ENCODE data around the gene KAT2B. TPM values are rescaled to one million over a fixed set of nuclear protein-coding genes. Genes with fewer than 3 reads are reported as not detected.
"Not testable (repeated sequence)": the region's sequence is repeated elsewhere in the genome, so short reads cannot be mapped to it uniquely, and the experiment has no call there.

The KAT2B gene
- total and polyA plus RNA-seq, 7 experiments from 2014 or later = 1.7 to 127 (median 61.9) TPM

GRCh38 chr3:20027136-20027535 lies 13.1 kb upstream of the KAT2B start:
- H3K27ac ChIP-seq (ENCODE audit: low read depth, low read length) = no peak overlapping the region
- H3K36me3 ChIP-seq (ENCODE audit: control insufficient read depth in 2 of 3, insufficient read depth in 3 of 3, low read length in 3 of 3) = no peaks in the 10 kb centered on the region
- no peaks in the 10 kb centered on the region for H3K27me3 Mint-ChIP-seq
- H3K36me3 Mint-ChIP-seq = no peaks in the 10 kb centered on the region
- H3K27ac Mint-ChIP-seq = no peak overlapping the region
- DNase-seq (no peak), ATAC-seq (no peak)
- CTCF ChIA-PET = no interaction called here
- POLR2A ChIA-PET = interaction anchor here (1.1 kb wide), 1 partner anchor 13 kb away, joined by 4 read pairs; no protein-coding TSS in a partner anchor
- no peaks in the 10 kb centered on the region for H3K27me3 ChIP-seq (ENCODE audit: control insufficient read depth in 2 of 2, insufficient read depth in 2 of 2, low read length in 2 of 2)
- H3K9me3 Mint-ChIP-seq = no peaks in the 10 kb centered on the region
- intact Hi-C loops (cut with micrococcal nuclease) = no loop called here
- H3K4me3 ChIP-seq (ENCODE audit: low read length) = no peak overlapping the region
- no peaks in the 10 kb centered on the region for H3K4me1 ChIP-seq (ENCODE audit: control insufficient read depth in 2 of 2, insufficient read depth in 2 of 2, low read length in 2 of 2)
- H3K4me3 Mint-ChIP-seq = no peak overlapping the region
- no peaks in the 10 kb centered on the region for H3K9me3 ChIP-seq (ENCODE audit: control insufficient read depth in 2 of 3, low read length in 3 of 3)
- peaks cover 0 to 9% (median 7%) of the 10 kb centered on the region in 7 donors for H3K4me1 Mint-ChIP-seq

- no peak overlapping the region for H3K4me3 Mint-ChIP-seq
- ChIA-PET CTCF (no interaction called here), POLR2A (no interaction called here)
- H3K27me3 ChIP-seq (ENCODE audit: control insufficient read depth in 2 of 2, insufficient read depth in 2 of 2, low read length in 2 of 2) = no peaks in the 10 kb centered on the region
- no peak overlapping the region for H3K4me3 ChIP-seq (ENCODE audit: low read length)
- H3K9me3 ChIP-seq (ENCODE audit: control insufficient read depth in 2 of 3, low read length in 3 of 3) = no peaks in the 10 kb centered on the region
- no peaks in the 10 kb centered on the region for H3K9me3 Mint-ChIP-seq
- ATAC-seq (no peak), DNase-seq (no peak)
- no peaks in the 10 kb centered on the region for H3K36me3 ChIP-seq (ENCODE audit: control insufficient read depth in 2 of 3, insufficient read depth in 3 of 3, low read length in 3 of 3)
- H3K36me3 Mint-ChIP-seq = no peaks in the 10 kb centered on the region
- H3K27me3 Mint-ChIP-seq = no peaks in the 10 kb centered on the region
- peaks cover 0 to 9% (median 4%) of the 10 kb centered on the region in 7 donors for H3K4me1 Mint-ChIP-seq
- no peaks in the 10 kb centered on the region for H3K4me1 ChIP-seq (ENCODE audit: control insufficient read depth in 2 of 2, insufficient read depth in 2 of 2, low read length in 2 of 2)
- H3K27ac ChIP-seq (ENCODE audit: low read depth, low read length) = no peak overlapping the region
- H3K27ac Mint-ChIP-seq = no peak overlapping the region
- intact Hi-C loops (cut with micrococcal nuclease) = no loop called here
Measured at GRCh38 chr3:20028905-20029331, 11.3 kb upstream of the KAT2B start.

GRCh38 chr3:20031939-20032338 lies 8.3 kb upstream of the KAT2B start:
- H3K27me3 ChIP-seq (ENCODE audit: control insufficient read depth in 2 of 2, insufficient read depth in 2 of 2, low read length in 2 of 2); H3K27ac Mint-ChIP-seq; H3K27me3 Mint-ChIP-seq; H3K4me3 Mint-ChIP-seq; DNase-seq; H3K4me1 Mint-ChIP-seq; intact Hi-C loops (cut with micrococcal nuclease); H3K4me3 ChIP-seq (ENCODE audit: low read length); H3K36me3 Mint-ChIP-seq; CTCF ChIA-PET; H3K9me3 Mint-ChIP-seq; H3K9me3 ChIP-seq (ENCODE audit: control insufficient read depth in 2 of 3, low read length in 3 of 3); H3K27ac ChIP-seq (ENCODE audit: low read depth, low read length); H3K4me1 ChIP-seq (ENCODE audit: control insufficient read depth in 2 of 2, insufficient read depth in 2 of 2, low read length in 2 of 2); ATAC-seq; H3K36me3 ChIP-seq (ENCODE audit: control insufficient read depth in 2 of 3, insufficient read depth in 3 of 3, low read length in 3 of 3); POLR2A ChIA-PET: not testable (repeated sequence)

DNA sequence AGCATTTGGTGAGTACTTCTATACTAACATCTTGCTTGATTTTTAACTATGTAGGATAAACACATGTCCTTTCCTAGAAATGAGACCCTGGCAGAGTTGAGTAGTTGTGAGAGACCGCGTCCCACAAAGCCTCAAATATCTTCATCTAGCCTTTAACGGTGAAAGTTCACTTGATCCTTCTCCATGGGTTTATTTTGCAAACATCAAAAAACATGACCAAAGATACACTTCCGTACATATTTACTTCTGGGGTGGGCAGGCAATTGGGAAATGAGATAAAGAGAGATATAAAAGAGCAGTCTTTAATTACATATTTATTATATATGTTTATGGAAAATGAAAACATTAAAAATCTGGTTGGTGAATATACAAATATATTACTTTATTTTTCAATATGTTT lies 5.2 kb upstream of the KAT2B start:
- no peak overlapping the region for H3K4me3 ChIP-seq (ENCODE audit: low read length)
- H3K4me1 ChIP-seq (ENCODE audit: control insufficient read depth in 2 of 2, insufficient read depth in 2 of 2, low read length in 2 of 2) = peaks cover 10 to 11% of the 10 kb centered on the region in 2 donors
- no peaks in the 10 kb centered on the region for H3K27me3 ChIP-seq (ENCODE audit: control insufficient read depth in 2 of 2, insufficient read depth in 2 of 2, low read length in 2 of 2)
- no peaks in the 10 kb centered on the region for H3K36me3 ChIP-seq (ENCODE audit: control insufficient read depth in 2 of 3, insufficient read depth in 3 of 3, low read length in 3 of 3)
- H3K27me3 Mint-ChIP-seq = no peaks in the 10 kb centered on the region
- no peak for ATAC-seq
- H3K9me3 ChIP-seq (ENCODE audit: control insufficient read depth in 2 of 3, low read length in 3 of 3) = no peaks in the 10 kb centered on the region
- intact Hi-C loops (cut with micrococcal nuclease) = loop anchor here in 1 of 2 donors (5.0 kb wide), 1 partner anchor 48 kb away; no protein-coding TSS in a partner anchor
- H3K9me3 Mint-ChIP-seq = no peaks in the 10 kb centered on the region
- ChIA-PET CTCF (no interaction called here), POLR2A (no interaction called here)
- H3K36me3 Mint-ChIP-seq = no peaks in the 10 kb centered on the region
- H3K4me1 Mint-ChIP-seq = peaks cover 9 to 23% (median 20%) of the 10 kb centered on the region in 7 donors
- no peak overlapping the region for H3K27ac ChIP-seq (ENCODE audit: low read depth, low read length)
- H3K27ac Mint-ChIP-seq = peak overlapping the region in 1 of 9 donors; percentile 50
- DNase-seq = no peak
- H3K4me3 Mint-ChIP-seq = no peak overlapping the region

GRCh38 chr3:20037255-20037996 lies 2.8 kb upstream of the KAT2B start:
- DNase-seq (no peak), ATAC-seq (no peak)
- H3K4me1 Mint-ChIP-seq = peaks cover 18 to 38% (median 31%) of the 10 kb centered on the region in 7 donors
- peak overlapping the region in 8 of 9 donors; percentile 43 to 97 (median 94) for H3K27ac Mint-ChIP-seq
- peaks cover 19 to 20% of the 10 kb centered on the region in 2 donors for H3K4me1 ChIP-seq (ENCODE audit: control insufficient read depth in 2 of 2, insufficient read depth in 2 of 2, low read length in 2 of 2)
- peak overlapping the region in 6 of 10 donors; percentile 7 to 96 (median 36) for H3K4me3 Mint-ChIP-seq
- H3K36me3 Mint-ChIP-seq = peaks cover 0 to 5% (median 0%) of the 10 kb centered on the region in 5 donors
- no peaks in the 10 kb centered on the region for H3K27me3 Mint-ChIP-seq
- H3K4me3 ChIP-seq (ENCODE audit: low read length) = no peak overlapping the region
- H3K27me3 ChIP-seq (ENCODE audit: control insufficient read depth in 2 of 2, insufficient read depth in 2 of 2, low read length in 2 of 2) = no peaks in the 10 kb centered on the region
- H3K27ac ChIP-seq (ENCODE audit: low read depth, low read length) = peak overlapping the region; percentile 79
- H3K9me3 ChIP-seq (ENCODE audit: control insufficient read depth in 2 of 3, low read length in 3 of 3) = no peaks in the 10 kb centered on the region
- H3K36me3 ChIP-seq (ENCODE audit: control insufficient read depth in 2 of 3, insufficient read depth in 3 of 3, low read length in 3 of 3) = peaks cover 0 to 6% (median 0%) of the 10 kb centered on the region in 3 experiments
- intact Hi-C loops (cut with micrococcal nuclease) = loop anchor here in 1 of 2 donors (5.0 kb wide), 1 partner anchor 50 kb away; no protein-coding TSS in a partner anchor
- ChIA-PET POLR2A (no interaction called here), CTCF (interaction anchor here (0.5 kb wide), 1 partner anchor 81 kb away, joined by 7 read pairs; no protein-coding TSS in a partner anchor)
- H3K9me3 Mint-ChIP-seq = peaks cover 0 to 1% (median 0%) of the 10 kb centered on the region in 11 donors

DNA sequence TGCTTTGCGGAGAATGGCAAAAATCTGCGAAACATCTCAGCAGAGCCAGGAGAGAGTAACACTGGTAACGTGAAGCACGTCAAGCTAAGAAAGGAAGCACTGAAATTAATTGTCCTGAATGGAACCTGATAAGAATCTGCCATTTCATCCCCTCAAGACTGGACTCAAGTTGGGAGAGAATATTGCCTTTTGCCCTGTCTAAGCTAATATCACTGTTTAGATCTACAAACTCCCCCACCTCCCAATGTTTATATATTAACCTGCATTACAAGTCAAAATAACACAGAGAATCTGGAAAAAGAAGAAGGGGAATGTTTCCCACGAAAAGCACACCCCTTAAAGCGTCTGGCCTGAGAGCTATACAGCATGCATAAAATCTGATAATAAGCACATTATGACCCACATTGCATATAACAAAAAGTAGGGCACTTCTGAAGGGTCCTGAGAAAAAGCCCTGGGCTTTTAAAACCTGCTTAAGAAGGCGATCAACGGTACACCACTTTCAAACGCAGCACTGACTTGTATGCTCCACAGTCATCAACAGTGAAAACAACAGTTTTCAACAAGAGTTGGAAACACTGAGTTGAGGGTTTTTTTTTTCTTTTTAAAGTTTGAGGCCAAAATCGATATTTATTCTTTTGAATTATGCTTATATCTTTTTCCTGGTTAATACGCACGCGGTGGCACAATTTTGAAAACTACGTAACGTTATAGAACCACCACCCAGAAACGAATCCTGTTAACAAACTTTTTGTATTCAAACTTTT lies 1.4 kb upstream of the KAT2B start:
- peaks cover 0 to 13% (median 0%) of the 10 kb centered on the region in 5 donors for H3K36me3 Mint-ChIP-seq
- POLR2A ChIA-PET = no interaction called here
- no peak for ATAC-seq
- H3K27ac ChIP-seq (ENCODE audit: low read depth, low read length) = peak overlapping the region; percentile 79
- CTCF ChIA-PET = no interaction called here
- H3K4me3 ChIP-seq (ENCODE audit: low read length) = peak overlapping the region; percentile 70
- H3K36me3 ChIP-seq (ENCODE audit: control insufficient read depth in 2 of 3, insufficient read depth in 3 of 3, low read length in 3 of 3) = peaks cover 0 to 6% (median 0%) of the 10 kb centered on the region in 3 experiments
- no peaks in the 10 kb centered on the region for H3K27me3 Mint-ChIP-seq
- peaks cover 31 to 33% of the 10 kb centered on the region in 2 donors for H3K4me1 ChIP-seq (ENCODE audit: control insufficient read depth in 2 of 2, insufficient read depth in 2 of 2, low read length in 2 of 2)
- H3K9me3 ChIP-seq (ENCODE audit: control insufficient read depth in 2 of 3, low read length in 3 of 3) = no peaks in the 10 kb centered on the region
- intact Hi-C loops (cut with micrococcal nuclease) = loop anchor here (1.0 to 5.0 kb wide), 3 partner anchors 52 to 154 kb away; partner anchors contain the start of gene RAB5A (in 1 of the 2)
- H3K27me3 ChIP-seq (ENCODE audit: control insufficient read depth in 2 of 2, insufficient read depth in 2 of 2, low read length in 2 of 2) = no peaks in the 10 kb centered on the region
- H3K4me1 Mint-ChIP-seq = peaks cover 31 to 51% (median 46%) of the 10 kb centered on the region in 7 donors
- DNase-seq = peak in 4 of 9 donors; percentile 10 to 26 (median 20)
- H3K27ac Mint-ChIP-seq = peak overlapping the region; percentile 90 to 97 (median 94)
- peak overlapping the region; percentile 84 to 100 (median 94) for H3K4me3 Mint-ChIP-seq
- peaks cover 0 to 1% (median 0%) of the 10 kb centered on the region in 11 donors for H3K9me3 Mint-ChIP-seq

Measured in naive thymus-derived CD4-positive, alpha-beta T cell (primary cell).